GM18868 (cell line): ENCODE results near the gene EPHA10.
"Not testable (repeated sequence)": the region's sequence is repeated elsewhere in the genome, so short reads cannot be mapped to it uniquely, and the experiment has no call there.

Source experiments
- ATAC-seq: cut with Tn5 transposase; IDR thresholded peaks from one replicate; pipeline ENCODE4 v1.9.1; 2021; ENCODE audit warnings: mild to moderate bottlenecking, moderate library complexity; ENCODE audit not compliant: unreplicated experiment

The EPHA10 gene

DNA sequence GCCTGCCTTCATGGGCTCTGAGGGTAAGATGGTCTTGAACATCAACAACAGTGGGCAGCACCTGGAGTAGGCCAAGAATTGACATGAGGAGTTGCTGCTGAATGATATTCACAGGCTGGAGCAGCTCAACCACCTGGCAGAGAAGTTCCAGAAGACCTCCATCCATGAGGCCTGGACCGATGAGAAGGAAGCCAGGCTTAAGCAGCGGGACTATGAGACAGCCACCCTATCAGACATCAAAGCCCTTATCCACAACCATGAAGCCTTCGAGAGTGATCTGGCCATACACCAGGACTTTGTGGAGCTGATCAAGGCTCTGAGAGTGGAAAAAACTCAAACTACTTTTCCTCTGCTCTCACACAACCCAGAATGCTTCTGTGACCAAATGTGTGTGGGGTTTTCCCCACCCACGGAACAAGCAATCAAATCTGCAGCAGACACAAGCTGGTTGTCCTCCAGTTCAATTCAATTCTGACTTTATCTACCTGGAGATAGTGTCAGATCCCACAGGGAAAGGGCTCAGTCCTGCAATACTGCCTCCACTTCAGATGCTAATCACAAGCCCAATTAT, 12.1 kb upstream of the EPHA10 start:
- no peak for ATAC-seq

DNA sequence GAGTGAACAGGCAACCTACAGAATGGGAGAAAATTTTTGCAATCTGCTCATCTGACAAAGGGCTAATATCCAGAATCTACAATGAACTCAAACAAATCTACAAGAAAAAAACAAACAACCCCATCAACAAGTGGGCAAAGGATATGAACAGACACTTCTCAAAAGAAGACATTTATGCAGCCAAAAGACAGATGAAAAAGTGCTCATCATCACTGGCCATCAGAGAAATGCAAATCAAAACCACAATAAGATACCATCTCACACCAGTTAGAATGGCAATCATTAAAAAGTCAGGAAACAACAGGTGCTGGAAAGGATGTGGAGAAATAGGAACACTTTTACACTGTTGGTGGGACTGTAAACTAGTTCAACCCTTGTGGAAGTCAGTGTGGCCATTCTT, 6.5 kb upstream of the EPHA10 start:
- not testable (repeated sequence) for ATAC-seq

DNA sequence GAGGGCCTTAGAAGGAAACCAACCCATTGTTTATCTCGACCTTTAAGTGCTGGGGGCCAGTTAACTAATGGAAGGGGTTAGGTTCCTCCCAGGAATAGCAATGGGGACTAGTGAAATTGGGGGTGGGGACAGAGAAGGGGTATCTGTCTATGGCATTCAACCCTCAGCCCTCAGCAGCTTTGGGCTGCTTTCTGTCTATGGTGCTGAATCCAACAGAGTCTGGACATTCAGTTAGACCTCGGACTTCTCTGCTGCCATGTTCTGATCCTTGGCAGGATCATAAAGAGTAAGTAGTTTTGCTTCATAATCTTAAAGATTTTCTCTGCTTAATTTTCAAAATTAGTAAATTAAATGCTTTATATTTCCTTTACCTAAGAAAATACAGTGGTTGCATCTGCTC, 2.6 kb upstream of the EPHA10 start:
- ATAC-seq = no peak

DNA sequence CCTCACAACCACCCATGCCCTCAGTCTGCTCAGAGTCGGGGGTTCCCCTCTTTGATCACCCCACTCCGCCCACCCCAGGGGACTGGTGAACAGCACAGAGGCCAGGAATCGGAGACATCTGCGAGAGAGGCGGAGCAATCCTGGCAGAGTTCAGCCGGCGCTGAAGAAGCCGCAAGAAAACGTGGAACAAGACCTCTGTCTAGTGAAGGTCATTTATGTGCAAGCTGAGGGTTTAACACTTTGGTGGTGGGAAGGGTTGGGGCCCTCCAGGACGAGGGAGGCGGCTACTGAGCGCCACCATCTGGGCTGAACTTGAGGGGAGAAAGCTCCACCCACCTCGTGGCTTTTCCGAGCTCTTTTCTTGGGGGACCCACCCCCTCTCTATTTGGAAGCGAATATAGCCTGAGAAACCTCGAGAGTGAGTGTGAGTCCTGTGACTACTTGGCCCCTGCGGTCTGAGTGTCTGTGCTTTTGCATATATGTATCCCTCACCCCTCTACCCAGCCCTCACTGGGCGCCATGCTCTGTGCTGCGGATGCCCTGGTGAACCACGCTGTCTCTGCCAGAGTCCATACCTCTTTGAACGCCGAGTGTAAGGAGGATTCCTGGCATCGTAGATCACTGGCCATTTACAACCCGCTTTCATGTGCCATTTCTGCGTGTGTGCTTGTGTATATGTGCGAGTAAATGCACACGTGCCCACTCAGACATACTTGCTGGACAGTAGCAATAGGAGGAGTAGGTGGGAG, 1.2 kb upstream of the EPHA10 start:
- no peak for ATAC-seq

DNA sequence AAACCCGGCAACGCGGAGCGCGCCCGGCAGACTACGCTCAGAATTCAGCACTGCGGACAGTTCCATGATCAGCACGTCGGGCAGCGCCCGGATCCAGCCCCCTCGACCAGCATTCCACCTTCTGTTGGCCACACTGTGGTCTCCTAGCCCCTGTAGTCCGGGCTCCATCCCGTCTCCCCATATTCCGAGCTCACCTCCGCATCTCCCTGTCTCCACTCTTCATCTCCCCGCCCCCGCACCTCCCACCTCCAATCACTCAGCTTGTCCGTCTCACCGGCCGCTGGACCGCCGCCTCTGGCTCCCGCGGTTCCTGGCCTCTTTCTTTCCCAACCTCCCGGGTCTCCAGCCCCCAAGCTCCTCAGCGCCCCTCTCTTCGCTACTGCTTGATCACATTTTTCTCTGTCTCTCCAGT, 500 bp downstream of the EPHA10 start:
- ATAC-seq = no peak

DNA sequence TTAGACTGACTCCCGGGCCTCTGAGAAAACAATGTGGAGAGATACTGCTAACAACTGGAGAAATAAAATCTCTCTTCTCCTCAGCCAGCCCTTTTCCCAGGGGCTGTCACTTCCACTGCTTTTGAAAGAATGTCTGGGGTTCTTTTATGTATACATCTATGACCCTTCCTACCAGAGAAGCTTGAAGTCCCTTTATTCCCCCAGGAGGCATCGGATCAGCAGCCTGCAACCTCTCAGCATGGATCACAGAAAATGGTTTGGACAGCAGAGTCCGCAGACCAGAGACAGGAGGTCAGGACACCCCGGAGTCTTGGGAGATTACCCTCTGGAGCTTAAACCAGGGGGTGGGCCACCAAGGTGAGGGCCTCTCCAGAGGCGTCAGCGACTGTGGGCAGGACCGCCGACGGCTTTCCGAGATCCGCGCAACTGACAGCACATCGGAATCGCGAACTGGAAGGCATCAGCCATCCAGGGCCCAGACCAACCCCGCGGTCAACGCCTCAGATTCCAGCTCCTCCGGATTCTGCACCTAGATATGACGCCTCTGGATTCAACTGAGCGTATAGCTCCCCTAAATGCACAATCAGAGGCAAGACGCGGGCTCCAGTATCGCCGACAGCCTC, 1.0 kb downstream of the EPHA10 start:
- no peak for ATAC-seq

DNA sequence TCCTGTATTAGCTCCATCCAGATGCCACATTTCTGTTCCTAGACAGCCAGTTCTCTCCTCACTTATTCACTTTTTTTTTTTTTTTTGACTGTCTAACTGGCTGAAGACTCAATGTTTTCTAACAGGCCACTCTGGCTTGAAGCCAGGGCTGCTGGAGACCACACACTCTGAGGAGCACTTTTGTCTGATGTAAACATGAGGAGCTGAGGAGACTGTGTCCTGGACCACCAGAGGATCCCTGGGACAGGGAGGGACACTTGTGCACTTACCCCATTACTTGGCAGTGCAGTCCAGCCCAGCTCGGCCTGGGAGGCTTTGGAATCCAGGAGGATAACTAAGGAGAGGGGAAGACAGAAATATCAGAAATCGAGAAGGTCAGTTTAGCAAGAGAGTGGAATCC, 2.4 kb downstream of the EPHA10 start:
- no peak for ATAC-seq

DNA sequence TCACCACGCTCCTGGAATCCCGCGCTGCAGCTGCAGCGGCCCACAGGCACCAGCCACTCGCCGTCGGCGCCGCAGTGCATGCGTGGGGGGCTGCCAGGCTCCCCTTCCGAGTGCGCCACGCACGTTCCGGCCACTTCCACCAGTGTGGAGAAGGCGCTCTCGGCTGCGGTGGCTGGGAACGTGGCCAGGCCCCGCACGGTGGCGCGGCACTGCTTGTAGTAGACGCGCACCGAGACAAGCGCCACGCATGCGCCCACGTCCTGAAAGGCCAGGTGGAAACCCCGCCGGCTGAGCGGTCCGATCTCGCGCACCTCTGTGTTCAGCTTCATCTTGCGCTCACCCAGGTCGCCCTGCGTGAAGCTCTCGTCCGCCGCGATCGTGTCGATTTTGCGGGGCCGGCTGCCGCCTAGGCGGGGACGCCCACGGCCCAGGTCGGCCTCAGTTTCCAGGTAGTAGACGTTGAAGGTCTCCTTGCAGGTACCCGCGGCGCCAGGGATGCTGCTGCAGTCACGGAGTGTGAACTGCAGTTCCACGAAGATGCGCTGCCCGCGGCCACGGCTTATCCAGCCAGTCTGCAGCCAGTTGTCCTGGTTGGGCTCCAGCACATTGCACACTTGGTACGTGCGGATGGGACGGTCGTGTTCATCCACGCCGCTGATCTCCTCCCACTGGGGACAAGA, 3.4 kb downstream of the EPHA10 start:
- ATAC-seq = no peak

DNA sequence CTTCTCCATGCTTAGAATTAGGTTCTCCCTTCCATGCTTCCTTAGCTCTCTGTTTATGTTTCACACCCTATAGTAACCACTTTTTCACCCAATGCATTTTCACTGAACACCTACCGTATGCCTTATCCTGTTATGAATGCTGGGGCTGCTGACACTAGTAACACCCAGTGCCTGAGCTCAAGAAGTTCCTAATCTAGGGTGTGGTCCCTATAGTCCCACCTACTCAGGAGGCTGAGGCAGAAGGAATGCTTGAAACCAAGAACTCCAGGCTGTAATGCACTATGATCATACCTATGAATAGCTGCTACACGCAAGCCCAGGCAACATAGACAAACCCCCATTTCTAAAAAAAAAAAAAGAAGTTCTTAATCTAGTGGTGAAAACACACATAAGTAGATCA, 5.5 kb downstream of the EPHA10 start:
- ATAC-seq = no peak

DNA sequence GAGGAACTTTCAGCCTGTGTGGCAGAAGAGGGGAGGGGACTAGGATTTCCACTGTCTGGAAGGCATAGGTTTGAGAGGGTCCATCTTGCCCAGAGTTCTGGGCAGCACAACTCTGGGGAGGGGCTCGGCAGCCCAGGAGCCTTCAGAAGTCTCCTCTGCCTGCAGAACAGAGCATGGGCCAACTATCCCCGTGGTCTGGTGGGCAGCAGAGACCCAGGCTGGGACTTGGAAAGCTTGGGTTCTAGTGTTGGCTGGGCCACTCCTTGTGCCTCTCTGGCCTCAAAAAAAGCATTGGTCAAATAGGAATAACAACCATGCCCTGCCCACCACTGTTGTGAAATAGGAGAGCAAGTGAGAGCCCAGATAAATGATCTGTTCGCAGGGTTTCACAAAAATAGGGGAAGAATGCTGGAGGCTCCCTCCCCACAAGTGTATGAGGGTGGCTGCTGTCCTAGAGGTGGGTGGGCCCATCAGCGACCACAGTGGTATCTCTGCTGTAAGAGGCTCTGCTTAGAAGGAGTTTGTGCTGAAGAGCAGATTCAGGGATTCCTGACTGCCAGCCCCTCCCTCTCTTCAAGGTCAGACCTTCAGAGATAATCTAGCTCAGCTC, 8.9 kb downstream of the EPHA10 start:
- ATAC-seq = no peak

DNA sequence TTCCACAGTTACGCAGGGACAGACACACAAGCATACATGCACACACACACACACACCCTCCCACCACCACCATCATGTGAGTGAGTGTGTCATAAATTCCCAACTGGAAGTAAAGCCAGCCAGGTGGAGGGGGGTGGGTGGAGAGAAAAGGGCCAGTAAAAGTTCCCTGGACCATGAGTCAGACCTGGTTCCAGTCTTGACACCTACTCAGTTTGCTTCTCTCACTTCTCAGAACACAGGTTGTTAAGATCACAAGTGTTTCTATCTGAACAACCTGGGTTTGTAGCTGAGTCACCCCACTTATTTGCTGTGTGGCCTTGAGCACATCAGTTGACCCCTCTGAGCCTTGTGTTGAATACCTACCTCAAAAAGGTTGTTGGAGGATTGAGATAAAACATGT, 9.6 kb downstream of the EPHA10 start:
- ATAC-seq = no peak

DNA sequence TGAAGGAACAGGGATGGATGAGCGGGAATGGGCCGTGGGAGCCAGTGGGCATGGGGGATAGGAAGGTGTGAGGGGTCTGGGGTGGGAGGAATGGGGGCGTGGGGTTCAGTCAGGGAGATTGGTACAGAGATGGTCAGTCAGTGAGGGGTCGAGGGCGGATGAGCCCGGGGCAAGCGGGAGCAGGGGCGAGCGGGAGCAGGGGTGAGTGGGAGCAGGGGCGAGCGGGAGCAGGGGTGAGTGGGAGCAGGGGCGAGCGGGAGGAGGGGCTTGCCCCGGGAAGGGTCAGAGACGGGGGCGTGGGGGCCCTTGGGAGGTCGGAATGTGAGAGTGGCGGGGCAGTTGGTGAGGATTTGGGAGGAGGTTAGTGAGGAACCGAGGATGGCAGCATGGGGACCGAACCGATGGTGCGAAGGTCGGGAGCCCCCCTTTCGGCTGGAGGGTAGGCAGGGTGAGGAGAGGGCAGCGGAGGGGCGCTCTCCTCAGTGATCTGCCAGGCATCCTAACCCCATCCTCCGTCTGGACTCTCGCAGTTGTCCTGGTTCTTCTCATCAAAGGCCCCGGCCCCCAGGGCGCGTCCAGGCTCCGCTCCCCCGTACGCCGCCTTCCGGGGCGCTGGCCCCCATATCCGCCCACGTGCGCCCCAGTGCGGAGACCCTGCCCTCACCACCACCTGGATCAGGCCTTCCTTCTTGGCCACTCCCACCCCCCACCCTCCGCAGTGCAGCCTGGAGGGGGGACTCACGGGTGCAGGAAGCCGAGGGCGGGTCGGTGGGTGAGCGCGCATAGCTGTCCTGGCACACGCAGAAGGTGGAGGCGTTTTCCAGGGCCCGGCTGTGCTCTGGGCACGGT, 11.2 kb downstream of the EPHA10 start:
- no peak for ATAC-seq

DNA sequence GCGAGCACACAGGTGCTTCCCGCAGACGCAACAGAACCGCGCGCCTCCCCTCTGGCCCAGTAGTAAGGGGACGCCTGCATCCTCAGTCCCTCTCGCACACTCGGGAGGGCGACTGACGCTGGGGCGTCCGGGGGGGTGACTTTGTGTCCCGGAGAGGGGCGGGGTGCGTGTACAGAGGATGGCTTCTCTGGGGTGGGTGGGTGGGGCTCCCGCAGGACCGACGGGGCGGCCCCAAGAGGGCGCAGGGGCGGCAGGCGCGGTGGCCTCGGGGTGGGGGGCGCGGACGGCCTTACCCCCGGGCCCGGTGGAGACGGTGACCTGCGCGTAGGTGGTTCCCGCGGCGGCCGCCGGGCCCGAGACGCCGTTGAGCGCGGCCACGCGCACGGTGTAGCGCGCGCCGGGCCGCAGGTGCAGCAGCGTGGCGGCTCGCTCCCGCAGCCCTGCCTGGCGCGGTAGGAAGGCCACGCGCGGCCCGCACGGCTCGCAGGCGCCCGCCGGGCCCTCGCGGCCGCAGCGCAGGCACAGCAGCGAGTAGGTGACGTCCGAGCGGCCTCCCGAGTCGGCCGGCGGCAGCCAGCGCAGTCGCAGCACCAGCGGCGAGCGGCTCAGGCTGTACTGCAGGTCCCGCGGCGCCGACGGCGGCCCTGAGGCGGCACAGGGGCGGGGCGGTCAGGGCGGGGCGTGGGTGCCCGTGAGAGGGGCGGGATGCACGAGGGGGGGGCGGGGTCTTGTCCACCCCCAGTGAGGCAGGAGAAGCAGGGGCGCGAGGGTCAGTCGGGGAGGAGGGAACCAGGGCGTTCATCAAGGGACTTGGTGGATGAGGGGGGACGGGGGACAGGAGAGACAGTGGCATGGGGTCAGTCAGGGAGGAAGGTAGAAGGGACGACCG, 12.1 kb downstream of the EPHA10 start:
- ATAC-seq = no peak

DNA sequence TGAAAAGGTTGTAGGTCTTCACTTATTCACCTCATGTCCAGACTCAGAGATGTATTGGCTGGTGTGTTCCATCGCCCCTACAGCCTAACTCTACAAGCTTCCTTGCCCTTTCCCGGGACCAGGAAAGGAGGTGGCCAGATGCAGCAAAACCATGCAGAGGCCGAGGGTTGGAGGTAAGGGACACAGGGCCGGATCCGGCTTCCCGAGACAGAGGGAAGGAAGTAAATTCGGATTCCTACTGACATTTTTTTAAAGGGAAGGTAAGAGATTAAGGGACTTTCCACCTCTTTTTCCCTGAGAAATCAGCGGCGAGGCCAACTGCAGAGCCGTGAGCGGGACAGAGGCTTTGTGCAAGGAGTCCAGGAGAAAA, 12.7 kb downstream of the EPHA10 start:
- no peak for ATAC-seq

DNA sequence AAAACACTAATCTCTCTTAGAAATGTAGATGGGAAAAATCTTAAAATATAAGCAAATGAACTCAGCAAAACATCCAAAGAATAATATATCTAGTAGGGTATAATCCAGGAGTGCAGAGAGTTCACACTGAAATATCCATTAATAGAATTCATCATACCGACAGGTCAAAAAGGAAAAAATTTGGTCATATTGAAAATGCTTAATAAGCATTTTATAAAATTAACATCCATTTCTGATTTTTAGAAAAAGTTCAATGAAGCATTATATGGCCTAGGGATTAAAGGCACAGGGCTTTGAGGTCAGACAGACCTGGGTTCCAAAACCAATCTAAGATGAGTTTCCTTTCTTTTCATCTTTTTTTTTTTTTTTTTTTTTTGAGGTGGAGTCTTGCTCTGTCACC, 16.4 kb downstream of the EPHA10 start:
- ATAC-seq = no peak

DNA sequence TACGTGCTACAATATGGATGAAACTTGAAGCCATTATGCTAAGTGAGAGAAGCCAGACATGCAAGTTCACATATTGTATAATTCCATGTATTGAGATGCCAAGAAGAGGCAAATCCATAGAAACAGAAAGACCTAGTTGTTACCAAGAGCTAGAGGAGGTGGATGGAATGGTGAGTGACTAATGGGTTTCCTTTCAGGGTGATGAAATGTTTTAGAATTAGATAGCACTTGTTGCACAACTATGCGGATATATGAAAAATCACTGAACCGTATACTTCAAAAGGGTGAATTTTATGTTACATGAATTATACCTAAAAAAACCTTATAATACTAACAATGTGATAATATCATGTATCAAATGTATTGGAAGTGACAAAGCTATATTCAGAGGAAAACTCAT, 18.1 kb downstream of the EPHA10 start:
- ATAC-seq = no peak

DNA sequence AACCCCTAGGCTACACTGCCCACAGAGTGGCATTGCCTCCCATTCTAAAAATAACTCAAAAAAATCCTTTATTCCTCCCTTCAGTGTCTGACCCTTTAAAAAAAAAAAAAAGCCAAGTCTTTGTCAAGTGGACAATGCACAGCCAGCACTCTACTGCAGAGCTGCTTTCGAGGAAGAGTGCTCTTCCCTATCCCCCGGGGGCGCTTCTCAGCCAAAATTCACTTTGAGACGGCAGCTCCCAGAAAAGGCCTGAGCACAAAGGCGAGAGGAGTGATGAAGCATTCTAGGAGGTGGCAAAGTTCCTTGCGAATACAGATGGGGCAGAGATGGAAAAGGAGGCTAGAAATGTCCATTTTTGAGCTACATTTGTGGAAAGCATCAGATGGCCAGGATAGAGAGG, 23.3 kb downstream of the EPHA10 start:
- ATAC-seq = no peak

DNA sequence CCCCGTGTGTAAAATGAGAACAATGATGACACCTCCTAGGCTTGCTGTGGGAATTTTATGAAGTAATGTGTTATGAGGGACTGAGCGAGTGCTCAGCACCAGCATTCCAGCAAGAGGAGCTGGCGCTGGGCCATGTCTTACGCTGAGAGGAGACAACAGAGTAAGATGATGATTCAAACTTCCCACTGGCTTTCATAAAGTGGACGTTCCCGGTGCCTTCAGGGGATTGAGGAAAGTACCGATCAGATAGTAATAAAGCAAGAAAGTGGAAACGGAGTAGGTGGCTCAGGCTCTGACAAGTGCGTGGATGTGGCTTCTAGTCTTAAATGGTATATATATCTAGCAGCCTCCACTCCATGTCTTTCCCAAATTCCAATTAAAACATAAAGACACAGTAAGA, 23.8 kb downstream of the EPHA10 start:
- ATAC-seq = no peak

DNA sequence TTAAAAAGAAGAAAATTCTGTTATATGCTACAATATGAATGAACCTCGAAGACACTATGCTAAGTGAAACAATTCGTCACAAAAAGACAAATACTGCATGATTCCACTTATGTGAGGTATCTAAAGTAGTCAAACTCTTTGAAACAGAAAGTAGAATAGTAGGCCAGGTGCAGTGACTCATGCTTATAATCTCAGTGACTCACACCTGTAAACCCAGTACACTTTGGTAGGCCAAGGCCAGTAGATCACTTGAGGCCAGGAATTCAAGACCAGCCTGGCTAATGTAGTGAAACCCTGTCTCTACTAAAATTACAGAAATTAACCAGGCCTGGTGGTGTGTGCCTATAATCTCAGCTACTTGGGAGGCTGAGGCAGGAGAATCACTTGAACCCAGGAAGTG, 25.7 kb downstream of the EPHA10 start:
- no peak for ATAC-seq

DNA sequence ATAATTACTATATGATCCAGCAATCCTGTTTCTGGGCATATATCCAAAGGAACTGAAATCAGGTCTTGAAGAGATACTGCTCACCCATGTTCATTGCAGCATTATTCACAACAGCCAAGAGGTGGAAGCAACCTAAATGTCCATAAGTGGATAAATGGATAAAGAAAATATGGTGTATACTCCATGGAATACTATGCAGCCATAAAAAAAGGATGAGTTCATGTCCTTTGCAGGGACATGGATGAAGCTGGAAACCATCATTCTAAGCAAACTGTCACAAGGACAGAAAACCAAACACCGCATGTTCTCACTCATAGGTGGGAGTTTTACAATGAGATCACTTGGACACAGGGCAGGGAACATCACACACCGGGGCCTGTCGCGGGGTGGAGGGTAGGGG, 26.3 kb downstream of the EPHA10 start:
- ATAC-seq = not testable (repeated sequence)
